HG03565 (cell line): ENCODE data around the gene SASS6.

Source experiments
- ATAC-seq: cut with Tn5 transposase; IDR thresholded peaks from one replicate; pipeline ENCODE4 v1.9.1; 2021; ENCODE audit warnings: mild to moderate bottlenecking, moderate library complexity; ENCODE audit not compliant: unreplicated experiment

The SASS6 gene

DNA sequence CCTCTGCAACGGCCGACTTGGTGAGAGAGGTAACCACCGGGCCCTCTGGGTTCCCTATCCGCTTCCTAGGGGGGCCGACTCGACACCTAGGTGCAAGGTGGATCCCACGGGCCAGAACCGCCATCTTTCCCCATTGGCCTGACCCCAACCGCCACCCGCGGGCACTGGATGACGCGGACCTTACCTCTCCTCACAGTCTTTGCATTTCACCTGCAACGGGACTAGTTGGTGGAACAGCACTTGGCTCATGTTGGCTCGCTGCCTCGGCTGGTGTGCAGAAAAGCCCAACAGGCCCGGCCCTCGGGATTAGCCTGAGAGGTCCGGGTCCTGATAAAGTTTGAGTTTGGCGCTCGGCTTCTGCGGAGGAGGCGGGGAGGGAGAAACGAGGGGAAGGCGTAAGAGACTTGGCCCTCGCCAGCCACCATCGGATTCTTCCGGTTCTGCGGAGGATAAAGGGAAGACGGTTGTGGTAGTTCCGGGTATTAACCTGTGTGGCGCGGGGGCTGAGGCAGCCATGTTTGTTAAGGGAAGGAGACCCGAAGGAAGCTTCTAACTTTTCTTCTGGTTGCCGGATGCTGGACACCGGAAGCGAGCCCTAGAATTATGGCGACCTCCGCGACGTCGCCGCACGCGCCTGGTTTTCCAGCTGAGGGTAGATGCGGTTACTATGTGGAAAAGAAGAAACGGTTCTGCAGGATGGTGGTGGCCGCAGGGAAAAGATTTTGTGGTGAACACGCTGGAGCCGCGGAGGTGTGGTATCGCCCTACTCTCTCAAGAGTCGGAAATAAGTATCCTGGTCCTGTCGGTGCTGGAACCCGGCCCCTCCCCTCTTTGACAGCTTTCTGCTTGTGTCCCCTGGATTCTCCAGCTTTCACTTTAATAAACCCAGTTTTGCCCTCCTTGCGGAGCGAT is at the start of gene SASS6, which contains the start of gene TRMT13:
SASS6 (minus strand) TSS at position 365 of the 912 bp plus-strand sequence; CDS start at position 249, 116 bp downstream.
TRMT13 (plus strand) TSS at position 598 of the 912 bp plus-strand sequence; CDS start at position 604, 6 bp downstream.
- ATAC-seq: peak; percentile 84

DNA sequence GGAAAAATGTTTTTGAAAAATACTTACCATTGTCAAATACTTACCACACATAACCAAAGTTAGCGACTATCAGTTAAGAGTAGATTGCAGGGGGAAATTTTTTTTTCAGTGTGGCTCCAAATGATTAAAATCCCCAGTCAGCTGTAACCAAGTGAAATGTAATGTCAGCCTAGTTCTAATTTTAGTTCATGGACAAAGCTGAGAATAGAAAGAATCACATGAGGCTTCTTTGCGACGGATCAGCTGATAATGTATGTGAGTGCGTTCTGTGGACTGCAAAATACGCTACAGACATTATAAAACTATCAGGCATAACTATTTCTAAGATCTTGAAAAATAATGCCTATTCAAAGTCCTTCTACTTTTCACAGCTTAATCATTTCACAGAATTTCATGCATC is 45.4 kb upstream of the SASS6 start, which contains the start of gene LRRC39:
LRRC39 (minus strand) TSS at position 166 of the 400 bp plus-strand sequence. CDS start 9,740 bp downstream, outside the sequence.
- ATAC-seq: no peak

DNA sequence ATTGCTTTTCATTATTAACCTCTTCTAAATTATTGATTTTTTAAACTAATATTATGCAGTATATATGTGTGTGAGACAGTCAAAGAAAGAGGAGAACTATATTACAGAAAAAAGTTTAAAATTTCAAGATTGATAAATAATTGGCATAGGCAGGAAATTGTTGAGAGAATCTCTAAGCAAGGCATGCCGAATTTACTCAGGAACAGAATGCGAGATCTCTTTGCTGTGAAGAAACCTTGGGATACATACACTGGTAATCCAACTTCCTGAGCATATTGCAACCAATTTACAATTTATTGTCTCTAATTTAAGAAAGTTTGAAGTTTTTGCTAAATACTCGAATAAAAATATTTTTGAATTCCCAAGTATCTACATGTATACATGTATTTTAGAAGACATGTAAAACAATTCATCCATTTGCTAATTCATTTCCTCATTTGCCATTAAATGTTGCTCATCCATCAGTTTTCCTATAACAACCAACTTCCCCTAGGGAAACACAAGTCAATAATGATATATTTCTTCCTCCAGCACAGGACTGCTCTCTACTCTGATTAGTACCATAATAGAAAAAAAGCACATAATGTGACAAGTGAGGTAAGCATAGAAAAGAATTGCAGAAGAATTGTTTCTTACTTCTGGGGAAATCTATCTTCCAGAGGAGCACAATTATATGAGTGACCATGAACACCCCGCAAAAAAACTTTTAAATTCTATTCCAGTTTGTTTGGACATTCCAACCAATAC is 44.7 kb upstream of the SASS6 start:
- ATAC-seq: no peak

DNA sequence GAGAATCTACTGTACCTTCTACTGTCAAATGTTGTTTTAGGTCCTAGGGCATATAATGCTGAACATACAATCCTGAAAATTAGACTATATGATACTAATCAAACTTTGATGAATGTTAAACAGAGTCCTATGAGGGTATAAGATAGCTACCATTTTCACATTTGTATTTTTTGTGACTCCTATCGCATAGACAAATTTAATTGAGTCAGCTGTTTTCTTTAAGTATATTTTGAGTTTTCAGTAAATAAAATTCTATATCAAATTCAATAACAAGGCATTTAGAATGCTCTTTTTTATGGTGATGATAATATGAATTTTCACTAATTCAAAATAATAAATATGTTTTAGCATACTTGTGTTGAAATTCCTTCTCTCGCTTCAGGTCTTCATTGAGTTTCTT is 35.3 kb upstream of the SASS6 start:
- no peak for ATAC-seq

DNA sequence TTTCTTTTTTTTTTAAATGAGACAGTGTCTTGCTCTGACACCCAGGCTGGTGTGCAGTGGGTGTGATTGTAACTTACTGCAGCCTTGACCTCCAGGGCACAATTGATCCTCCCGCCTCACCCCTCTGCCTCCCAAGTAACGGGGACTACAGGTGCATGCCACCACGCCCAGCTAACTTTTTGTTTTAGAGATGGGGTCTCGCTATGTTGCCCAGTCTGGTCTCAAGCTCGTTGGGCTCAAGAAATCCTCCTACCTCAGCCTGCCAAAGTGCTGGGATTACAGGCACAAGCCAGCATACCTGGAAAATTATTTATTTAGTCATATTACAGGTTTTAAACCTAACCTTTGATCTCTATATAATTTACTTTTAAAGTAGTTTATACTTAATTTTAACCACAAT is 32.0 kb upstream of the SASS6 start:
- ATAC-seq: no peak

GRCh38 chr1:100164216-100164615 is 31.5 kb upstream of the SASS6 start:
- no peak for ATAC-seq

GRCh38 chr1:100162881-100163280 is 30.2 kb upstream of the SASS6 start:
- ATAC-seq: no peak

GRCh38 chr1:100152271-100152670 is 19.5 kb upstream of the SASS6 start:
- peak; percentile 78 for ATAC-seq

GRCh38 chr1:100151679-100152078 is 18.9 kb upstream of the SASS6 start:
- ATAC-seq: no peak

GRCh38 chr1:100147875-100148274 is 15.1 kb upstream of the SASS6 start:
- ATAC-seq: no peak

- ATAC-seq: no peak
Measured at GRCh38 chr1:100146958-100147357, 14.2 kb upstream of the SASS6 start.

- no peak for ATAC-seq
Measured at GRCh38 chr1:100145116-100145515, 12.4 kb upstream of the SASS6 start.

DNA sequence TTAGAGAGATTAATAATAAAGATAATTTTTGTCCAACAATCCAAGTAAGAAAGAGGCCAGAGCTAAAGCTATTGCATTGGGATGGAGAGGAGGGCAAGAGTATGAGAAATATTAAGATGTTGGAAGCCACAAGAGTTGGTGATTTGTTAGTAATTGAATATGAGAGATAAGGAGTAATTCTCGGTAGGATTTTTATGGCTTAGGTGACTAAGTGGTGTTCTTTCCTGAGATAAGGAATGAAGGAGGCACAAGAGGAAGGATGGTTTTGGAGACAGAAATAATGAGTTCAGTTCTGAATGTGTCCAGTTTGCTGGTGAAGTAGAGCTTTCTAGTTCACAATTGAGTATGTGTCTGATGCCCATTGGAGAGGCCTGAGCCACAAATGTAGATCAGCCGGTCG is 9.6 kb upstream of the SASS6 start:
- ATAC-seq: no peak

- no peak for ATAC-seq
Measured at GRCh38 chr1:100141192-100141591, 8.5 kb upstream of the SASS6 start.

DNA sequence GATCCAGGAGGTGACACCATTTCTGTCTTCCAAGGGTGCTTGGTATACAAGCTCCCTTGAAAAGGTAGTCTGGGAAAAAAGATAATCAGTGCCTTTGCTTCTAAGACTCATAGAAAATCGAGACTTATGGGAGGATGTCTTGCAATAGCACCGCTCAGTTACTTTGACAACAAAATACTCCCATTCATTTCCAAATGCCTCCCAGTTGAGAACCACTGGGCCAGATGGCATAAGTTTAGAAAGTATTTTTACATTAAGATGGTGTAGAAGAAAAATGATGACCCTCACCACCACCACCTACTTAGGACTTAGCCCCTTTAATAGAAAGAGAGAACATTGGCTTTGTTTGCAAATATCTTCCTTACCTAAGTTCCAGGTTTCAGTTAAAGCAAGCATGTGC is 4.9 kb upstream of the SASS6 start:
- ATAC-seq: no peak

DNA sequence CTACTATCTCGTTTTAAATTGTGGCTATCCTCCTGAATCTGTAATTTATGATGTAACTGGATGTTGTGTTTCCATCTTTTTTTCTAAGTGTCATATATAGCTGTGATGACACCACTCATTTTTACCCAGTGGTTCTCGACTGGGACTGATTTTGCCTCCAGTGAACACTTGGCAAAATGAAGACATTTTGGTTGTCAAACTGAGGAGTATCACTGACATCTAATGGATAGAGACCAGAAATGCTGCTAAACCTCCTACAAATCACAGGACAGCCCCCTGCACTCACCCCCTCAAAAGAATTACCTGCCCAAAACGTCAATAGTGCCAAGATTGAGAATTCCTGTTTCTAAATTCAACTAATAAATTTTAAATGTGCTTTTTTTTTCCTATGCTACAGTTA is 2.1 kb upstream of the SASS6 start:
- ATAC-seq: no peak

- no peak for ATAC-seq
Measured at GRCh38 chr1:100131623-100132022, 1.1 kb downstream of the SASS6 start.

- ATAC-seq: no peak
Measured at GRCh38 chr1:100130552-100131077, 2.1 kb downstream of the SASS6 start.

DNA sequence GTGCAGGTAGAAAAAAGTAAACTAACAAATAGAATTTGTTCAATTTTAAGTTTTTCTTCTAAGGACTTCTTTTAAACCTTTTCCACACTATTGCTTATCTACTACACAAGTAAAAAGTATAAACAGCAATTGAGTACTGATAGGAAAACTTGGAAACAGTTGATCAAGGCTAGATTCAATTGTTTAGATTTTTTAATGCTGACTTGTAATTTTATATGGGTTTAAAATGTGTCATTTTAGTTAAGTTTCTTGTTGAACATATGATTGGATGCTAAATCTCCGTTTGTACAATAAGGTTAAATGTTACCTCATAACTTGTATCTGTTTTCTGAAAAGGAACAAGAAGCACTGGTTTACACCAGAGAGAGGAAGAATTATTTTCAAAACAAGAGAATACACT is 5.5 kb downstream of the SASS6 start:
- ATAC-seq: no peak

DNA sequence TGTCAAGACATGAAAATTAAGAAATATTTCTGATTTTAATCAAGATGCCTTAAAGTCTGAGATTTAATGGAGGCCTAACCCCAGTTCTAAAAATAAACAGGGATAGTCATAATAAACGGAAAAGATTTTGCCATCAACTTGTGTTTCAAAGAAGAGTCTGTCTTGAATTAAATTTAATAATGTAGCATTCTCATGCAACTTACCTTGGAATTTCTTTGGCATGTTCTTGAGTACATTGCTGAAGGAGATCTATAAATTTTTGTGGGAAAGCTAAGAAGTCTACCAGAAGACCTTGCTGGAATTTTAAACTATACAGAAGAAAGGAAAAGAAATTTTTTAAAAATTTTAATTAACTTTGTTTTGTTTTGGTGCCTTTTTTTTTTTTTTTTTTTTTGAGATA is 10.6 kb downstream of the SASS6 start:
- no peak for ATAC-seq

DNA sequence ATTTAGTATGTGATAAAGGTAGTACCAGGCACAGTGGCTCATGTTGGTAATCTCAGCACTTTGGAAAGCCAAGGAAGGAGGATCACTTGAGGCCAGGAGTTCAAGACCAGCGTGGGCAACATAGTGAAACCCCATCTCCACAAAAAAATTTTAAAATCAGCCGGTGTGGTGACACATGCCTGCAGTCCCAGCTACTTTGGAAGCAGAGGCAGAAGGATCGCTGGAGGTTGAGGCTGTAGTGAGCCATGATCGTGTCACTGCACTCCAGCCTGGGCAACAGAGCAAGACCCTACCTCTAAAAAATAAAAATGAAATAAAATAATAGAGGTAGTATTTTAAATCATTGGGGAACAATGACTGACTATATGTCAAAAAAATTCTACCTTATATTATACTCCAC is 17.2 kb downstream of the SASS6 start:
- ATAC-seq: no peak
